ENCODE measurements around the gene TMEM63C.

GRCh38 chr14:77161011-77161410 is 20.6 kb upstream of the TMEM63C start:
- TF ChIP-seq CTCF (conservative IDR thresholded peaks at IDR 0.05; ENCODE audit: low read length) (no peak), EZH2phosphoT487 (IDR thresholded peaks at IDR 0.05; ENCODE audit: borderline replicate concordance) (no peak)
